KOPT-K1 (cell line): Measurements from ENCODE around the gene COMP.

Source experiments
- H3K27ac ChIP-seq: fragments of 200-600 bp; sonication (generic); 2 replicates; pipeline ENCODE4 v1.5.1; 2016; ENCODE audit warnings: antibody characterized with exemption, mild to moderate bottlenecking, low read depth, low read length; ENCODE audit not compliant: poor library complexity, severe bottlenecking
- H3K36me3 ChIP-seq: fragments of 200-600 bp; sonication (generic); 2 replicates; pipeline ENCODE4 v1.5.1; 2017; ENCODE audit warnings: antibody characterized with exemption, mild to moderate bottlenecking, low read length, moderate library complexity; ENCODE audit not compliant: insufficient read depth
- H3K9me3 ChIP-seq: fragments of 200-600 bp; sonication (generic); 2 replicates; pipeline ENCODE4 v1.5.1; 2017; ENCODE audit warnings: antibody characterized with exemption, low read length, mild to moderate bottlenecking; ENCODE audit not compliant: insufficient read depth, poor library complexity, severe bottlenecking

The COMP gene

GRCh38 chr19:18794029-18794313, 2.9 kb upstream of the COMP start:
- H3K27ac ChIP-seq = no peak overlapping the region
- H3K9me3 ChIP-seq = peaks cover 8% of the 10 kb centered on the region
- no peaks in the 10 kb centered on the region for H3K36me3 ChIP-seq

- peaks cover 12% of the 10 kb centered on the region for H3K9me3 ChIP-seq
- H3K27ac ChIP-seq = no peak overlapping the region
- no peaks in the 10 kb centered on the region for H3K36me3 ChIP-seq
Observed at GRCh38 chr19:18793144-18794028, 2.3 kb upstream of the COMP start.

- Histone ChIP-seq H3K36me3 (no peaks in the 10 kb centered on the region), H3K27ac (no peak overlapping the region), H3K9me3 (peaks cover 12% of the 10 kb centered on the region)
Observed at GRCh38 chr19:18792661-18793060, 1.6 kb upstream of the COMP start.

- Histone ChIP-seq H3K9me3 (peaks cover 12% of the 10 kb centered on the region), H3K27ac (no peak overlapping the region), H3K36me3 (no peaks in the 10 kb centered on the region)
Observed at GRCh38 chr19:18791315-18791678, 192 bp upstream of the COMP start.

GRCh38 chr19:18789883-18790565, 1.1 kb downstream of the COMP start:
- Histone ChIP-seq H3K36me3 (no peaks in the 10 kb centered on the region), H3K27ac (no peak overlapping the region), H3K9me3 (peaks cover 12% of the 10 kb centered on the region)

- no peak overlapping the region for H3K27ac ChIP-seq
- peaks cover 12% of the 10 kb centered on the region for H3K9me3 ChIP-seq
- H3K36me3 ChIP-seq = no peaks in the 10 kb centered on the region
Observed at GRCh38 chr19:18789422-18789869, 1.7 kb downstream of the COMP start.

- Histone ChIP-seq H3K27ac (no peak overlapping the region), H3K9me3 (peaks cover 12% of the 10 kb centered on the region), H3K36me3 (no peaks in the 10 kb centered on the region)
Observed at GRCh38 chr19:18788529-18789421, 2.3 kb downstream of the COMP start.

- H3K27ac ChIP-seq = no peak overlapping the region
- no peaks in the 10 kb centered on the region for H3K36me3 ChIP-seq
- peaks cover 8% of the 10 kb centered on the region for H3K9me3 ChIP-seq
Observed at GRCh38 chr19:18785179-18786124, 5.7 kb downstream of the COMP start.

- Histone ChIP-seq H3K9me3 (peaks cover 7% of the 10 kb centered on the region), H3K27ac (no peak overlapping the region), H3K36me3 (no peaks in the 10 kb centered on the region)
Observed at GRCh38 chr19:18784786-18785120, 6.4 kb downstream of the COMP start.

- Histone ChIP-seq H3K36me3 (no peaks in the 10 kb centered on the region), H3K27ac (no peak overlapping the region), H3K9me3 (peaks cover 6% of the 10 kb centered on the region)
Observed at GRCh38 chr19:18783958-18784785, 6.9 kb downstream of the COMP start.

- Histone ChIP-seq H3K9me3 (no peaks in the 10 kb centered on the region), H3K36me3 (no peaks in the 10 kb centered on the region), H3K27ac (no peak overlapping the region)
Observed at GRCh38 chr19:18782559-18783225, 8.4 kb downstream of the COMP start.

- Histone ChIP-seq H3K27ac (no peak overlapping the region), H3K9me3 (no peaks in the 10 kb centered on the region), H3K36me3 (no peaks in the 10 kb centered on the region)
Observed at GRCh38 chr19:18781885-18782527, 9.1 kb downstream of the COMP start.

- H3K9me3 ChIP-seq = no peaks in the 10 kb centered on the region
- H3K27ac ChIP-seq = no peak overlapping the region
- H3K36me3 ChIP-seq = no peaks in the 10 kb centered on the region
Observed at GRCh38 chr19:18781047-18781600, 10.0 kb downstream of the COMP start.
